ENCODE results near the gene ADCY7. TPM values are rescaled to one million over a fixed set of nuclear protein-coding genes. Genes with fewer than 3 reads are reported as not detected.

The ADCY7 gene
- total RNA-seq, 1 donor from 2014 or later = 16.7 TPM

DNA sequence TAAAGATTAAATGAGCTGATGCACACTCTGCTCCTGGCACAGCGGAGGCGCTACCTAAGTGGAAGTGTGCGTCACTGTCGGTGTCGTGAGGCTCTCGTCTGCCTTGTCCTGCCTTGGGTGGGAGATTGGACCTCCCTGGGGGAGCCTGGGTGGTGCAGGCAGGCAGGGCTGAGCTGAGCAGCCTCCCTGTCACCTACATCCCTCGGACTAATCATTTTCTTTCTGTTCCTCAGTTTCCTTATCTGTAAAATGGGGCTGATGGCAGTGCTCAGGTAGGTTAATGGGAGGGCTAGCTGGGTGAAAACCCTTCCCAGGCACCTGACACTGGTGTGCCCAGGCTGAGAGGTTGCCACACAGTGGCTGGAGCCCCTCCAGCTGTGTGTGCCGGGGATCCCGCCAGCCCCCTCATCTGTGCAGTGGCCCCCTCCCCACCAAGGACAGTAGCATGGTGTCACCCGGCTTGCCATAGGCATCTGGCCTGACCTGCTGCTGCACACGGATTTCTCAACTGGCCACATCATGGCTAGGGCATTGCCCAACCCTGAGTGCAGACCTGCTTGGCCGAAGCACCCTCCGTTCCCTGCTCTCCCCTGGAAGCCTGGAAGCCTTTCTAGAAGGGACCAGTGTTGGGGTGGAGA, 4.3 kb downstream of the ADCY7 start:
- no peak overlapping the region for H3K27ac Mint-ChIP-seq (ENCODE audit: unreplicated experiment)
- no peaks in the 10 kb centered on the region for H3K36me3 Mint-ChIP-seq (ENCODE audit: unreplicated experiment)
- peaks cover 7% of the 10 kb centered on the region for H3K27me3 Mint-ChIP-seq (ENCODE audit: unreplicated experiment)

DNA sequence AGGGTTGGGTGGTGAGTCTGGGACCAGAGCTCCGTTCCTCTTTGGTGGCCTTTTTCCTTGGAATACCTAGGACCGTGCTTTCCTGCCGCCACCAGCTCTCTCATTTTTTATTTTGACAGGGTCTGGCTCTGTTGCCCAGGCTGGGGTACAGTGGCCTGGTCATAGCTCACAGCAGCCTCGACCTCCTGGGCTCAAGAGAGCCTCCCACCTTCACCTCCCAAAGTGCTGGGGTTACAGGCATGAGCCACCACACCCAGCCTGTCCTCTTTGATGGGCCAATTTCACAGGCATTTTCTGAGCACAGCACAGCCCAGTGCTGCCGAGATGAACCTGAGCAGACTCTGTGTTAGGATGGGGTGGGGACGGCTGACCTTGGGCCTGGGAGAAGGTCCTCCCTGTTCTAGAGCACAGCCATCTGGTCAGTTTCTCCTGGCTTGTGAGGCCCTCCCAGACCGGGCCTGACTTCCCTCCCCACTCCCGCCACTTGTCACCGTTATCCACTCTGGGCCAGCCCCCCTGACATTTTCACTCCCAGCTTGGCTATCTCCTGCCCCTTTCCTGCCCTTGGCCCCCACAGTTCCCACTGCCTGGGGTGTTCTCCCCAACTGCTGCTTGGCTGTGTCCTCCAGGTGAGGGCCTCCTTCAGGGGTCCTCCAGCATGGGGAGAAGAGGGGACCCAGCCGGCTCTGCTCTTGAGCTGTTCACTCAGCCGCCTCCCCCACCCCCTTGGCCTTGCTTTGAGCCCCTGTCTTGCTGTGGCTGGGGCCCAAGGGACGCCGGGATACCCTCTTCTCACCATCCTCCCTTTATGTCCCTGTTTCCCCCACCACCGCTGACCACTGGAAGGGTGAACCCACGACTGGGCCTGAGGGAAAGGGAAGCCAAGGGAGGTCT, 5.0 kb downstream of the ADCY7 start:
- DNase-seq = no peak
- peaks cover 2% of the 10 kb centered on the region for H3K9me3 Mint-ChIP-seq (ENCODE audit: unreplicated experiment)
- no peaks in the 10 kb centered on the region for H3K36me3 Mint-ChIP-seq (ENCODE audit: unreplicated experiment)
- H3K27me3 Mint-ChIP-seq (ENCODE audit: unreplicated experiment) = peaks cover 7% of the 10 kb centered on the region
- peaks cover 18% of the 10 kb centered on the region for H3K4me1 Mint-ChIP-seq (ENCODE audit: low read depth, unreplicated experiment)
- TF ChIP-seq, protein P1, sequence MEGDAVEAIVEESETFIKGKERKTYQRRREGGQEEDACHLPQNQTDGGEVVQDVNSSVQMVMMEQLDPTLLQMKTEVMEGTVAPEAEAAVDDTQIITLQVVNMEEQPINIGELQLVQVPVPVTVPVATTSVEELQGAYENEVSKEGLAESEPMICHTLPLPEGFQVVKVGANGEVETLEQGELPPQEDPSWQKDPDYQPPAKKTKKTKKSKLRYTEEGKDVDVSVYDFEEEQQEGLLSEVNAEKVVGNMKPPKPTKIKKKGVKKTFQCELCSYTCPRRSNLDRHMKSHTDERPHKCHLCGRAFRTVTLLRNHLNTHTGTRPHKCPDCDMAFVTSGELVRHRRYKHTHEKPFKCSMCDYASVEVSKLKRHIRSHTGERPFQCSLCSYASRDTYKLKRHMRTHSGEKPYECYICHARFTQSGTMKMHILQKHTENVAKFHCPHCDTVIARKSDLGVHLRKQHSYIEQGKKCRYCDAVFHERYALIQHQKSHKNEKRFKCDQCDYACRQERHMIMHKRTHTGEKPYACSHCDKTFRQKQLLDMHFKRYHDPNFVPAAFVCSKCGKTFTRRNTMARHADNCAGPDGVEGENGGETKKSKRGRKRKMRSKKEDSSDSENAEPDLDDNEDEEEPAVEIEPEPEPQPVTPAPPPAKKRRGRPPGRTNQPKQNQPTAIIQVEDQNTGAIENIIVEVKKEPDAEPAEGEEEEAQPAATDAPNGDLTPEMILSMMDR (IDR thresholded peaks at IDR 0.05; ENCODE audit: partially characterized antibody, unreplicated experiment) = no peak
- no peak overlapping the region for H3K27ac Mint-ChIP-seq (ENCODE audit: unreplicated experiment)
- H3K4me3 Mint-ChIP-seq (ENCODE audit: unreplicated experiment) = no peak overlapping the region

More for the DNA sequence above, 4.3 kb downstream of the ADCY7 start:
- Mint-ChIP-seq H3K4me3 (ENCODE audit: unreplicated experiment) (no peak overlapping the region), H3K9me3 (ENCODE audit: unreplicated experiment) (peaks cover 2% of the 10 kb centered on the region), H3K4me1 (ENCODE audit: low read depth, unreplicated experiment) (peaks cover 18% of the 10 kb centered on the region)
- TF ChIP-seq, protein P1 (IDR thresholded peaks at IDR 0.05; ENCODE audit: partially characterized antibody, unreplicated experiment) = no peak
- no peak for DNase-seq

DNA sequence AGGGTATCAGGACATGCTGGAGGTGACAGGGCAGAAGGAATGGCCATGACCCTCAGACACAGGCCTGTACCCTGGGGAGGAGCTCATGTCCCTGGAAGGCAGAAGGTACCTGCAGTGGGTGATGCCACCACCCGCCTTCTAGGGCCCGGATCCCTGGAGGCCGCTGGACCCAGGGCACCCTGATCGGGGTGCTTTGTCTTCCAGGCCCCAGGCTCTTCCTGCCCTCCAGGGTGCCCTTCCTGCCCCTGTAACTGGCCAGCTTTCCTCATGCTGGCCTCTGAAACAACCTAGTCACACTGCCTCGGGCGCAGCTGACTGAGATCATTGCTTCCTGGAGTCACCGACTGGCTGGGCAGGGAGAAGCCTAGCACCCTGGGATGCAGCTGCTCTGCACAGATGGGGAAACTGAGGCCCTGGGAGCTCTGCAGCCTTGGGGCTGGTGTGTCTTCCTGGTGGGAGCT, 5.8 kb downstream of the ADCY7 start:
- H3K27me3 Mint-ChIP-seq (ENCODE audit: unreplicated experiment) = peaks cover 7% of the 10 kb centered on the region
- H3K4me3 Mint-ChIP-seq (ENCODE audit: unreplicated experiment) = no peak overlapping the region
- no peaks in the 10 kb centered on the region for H3K36me3 Mint-ChIP-seq (ENCODE audit: unreplicated experiment)
- TF ChIP-seq, protein P1 (IDR thresholded peaks at IDR 0.05; ENCODE audit: partially characterized antibody, unreplicated experiment) = no peak
- peaks cover 12% of the 10 kb centered on the region for H3K4me1 Mint-ChIP-seq (ENCODE audit: low read depth, unreplicated experiment)
- H3K27ac Mint-ChIP-seq (ENCODE audit: unreplicated experiment) = no peak overlapping the region
- peaks cover 3% of the 10 kb centered on the region for H3K9me3 Mint-ChIP-seq (ENCODE audit: unreplicated experiment)
- no peak for DNase-seq

DNA sequence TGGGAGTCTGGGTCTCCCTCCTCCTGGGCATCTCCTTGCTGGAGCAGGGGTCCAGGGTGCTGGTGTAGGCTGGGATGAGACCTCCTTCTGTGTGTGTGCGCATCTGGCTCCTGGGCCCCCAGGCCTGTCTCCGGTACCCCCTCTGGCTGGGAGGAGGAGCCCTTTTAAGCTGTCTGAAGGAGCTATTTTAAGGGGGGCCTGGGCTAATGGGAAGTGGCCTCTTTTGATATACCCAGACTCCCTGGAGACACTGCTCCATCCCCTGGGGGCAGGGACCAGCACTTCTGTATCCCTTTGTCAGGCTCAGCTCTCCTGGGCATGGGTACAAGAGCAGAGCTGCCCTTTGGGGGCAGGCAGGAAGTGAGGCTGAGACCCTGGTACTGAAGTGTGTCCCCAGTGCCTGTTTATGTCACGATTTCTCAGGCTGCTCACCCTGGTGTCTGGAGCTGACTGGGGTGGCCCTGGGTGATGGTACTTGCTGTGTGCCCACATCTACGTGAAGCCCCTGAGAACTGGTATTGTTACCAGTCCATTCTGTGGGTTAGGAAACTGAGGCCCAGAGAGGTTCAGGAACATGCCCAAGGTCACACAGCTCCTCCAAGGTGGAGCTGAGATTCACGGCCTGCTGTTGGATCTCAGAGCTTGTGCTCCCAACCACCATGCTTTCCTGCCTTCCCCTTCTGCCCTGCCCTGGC, 6.5 kb downstream of the ADCY7 start:
- peaks cover 8% of the 10 kb centered on the region for H3K4me1 Mint-ChIP-seq (ENCODE audit: low read depth, unreplicated experiment)
- H3K4me3 Mint-ChIP-seq (ENCODE audit: unreplicated experiment) = no peak overlapping the region
- TF ChIP-seq, protein P1 (IDR thresholded peaks at IDR 0.05; ENCODE audit: partially characterized antibody, unreplicated experiment) = no peak
- peaks cover 5% of the 10 kb centered on the region for H3K9me3 Mint-ChIP-seq (ENCODE audit: unreplicated experiment)
- H3K27ac Mint-ChIP-seq (ENCODE audit: unreplicated experiment) = no peak overlapping the region
- H3K27me3 Mint-ChIP-seq (ENCODE audit: unreplicated experiment) = peaks cover 7% of the 10 kb centered on the region
- no peak for DNase-seq
- H3K36me3 Mint-ChIP-seq (ENCODE audit: unreplicated experiment) = no peaks in the 10 kb centered on the region

Data from glutamatergic neuron (in vitro differentiated cells).